ENCODE measurements around the gene PRSS8. TPM values are rescaled to one million over a fixed set of nuclear protein-coding genes. Genes with fewer than 3 reads are reported as not detected.

PRSS8 gene
- total RNA-seq, 1 donor from 2014 or later = 79.1 TPM

GRCh38 chr16:31093132-31093703 is 42.3 kb downstream of the PRSS8 start:
- peaks cover 5% of the 10 kb centered on the region for H3K9me3 Mint-ChIP-seq
- no peak for DNase-seq (ENCODE audit: low spot score in 2 of 2, unreplicated experiment in 2 of 2)
- no peaks in the 10 kb centered on the region for H3K27me3 Mint-ChIP-seq (ENCODE audit: low read depth)
- no peak for TF ChIP-seq CTCF (IDR thresholded peaks at IDR 0.05; ENCODE audit: unreplicated experiment)
- H3K27ac Mint-ChIP-seq = peak overlapping the region; percentile 61
- H3K36me3 Mint-ChIP-seq = peaks cover 2% of the 10 kb centered on the region
- peaks cover 11% of the 10 kb centered on the region for H3K4me1 Mint-ChIP-seq
- peak overlapping the region; percentile 89 for H3K4me3 Mint-ChIP-seq

DNA sequence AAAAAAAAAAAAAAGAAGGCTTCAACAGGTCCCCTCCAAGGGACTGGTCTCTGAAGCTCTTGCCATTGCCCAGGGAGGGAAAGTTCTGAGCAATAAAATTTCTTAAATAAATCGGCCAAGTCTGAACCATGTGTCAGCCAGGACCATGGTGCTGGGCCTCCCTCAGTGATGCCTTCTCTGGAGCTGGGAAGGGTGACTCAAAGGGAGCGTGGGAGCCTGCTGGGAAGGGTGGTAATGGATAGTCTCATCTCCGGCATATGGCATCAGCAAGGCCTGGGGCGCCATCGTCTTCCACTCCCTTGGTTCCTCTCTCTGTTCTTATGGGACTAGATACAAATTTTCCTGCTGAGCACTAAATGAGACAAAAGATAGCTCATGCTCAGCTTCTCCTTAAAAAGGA is 43.2 kb downstream of the PRSS8 start:
- Mint-ChIP-seq H3K4me3 (peak overlapping the region; percentile 37), H3K9me3 (peaks cover 5% of the 10 kb centered on the region), H3K27me3 (ENCODE audit: low read depth) (no peaks in the 10 kb centered on the region), H3K36me3 (peaks cover 2% of the 10 kb centered on the region), H3K27ac (peak overlapping the region; percentile 3), H3K4me1 (peaks cover 11% of the 10 kb centered on the region)
- no peak for DNase-seq (ENCODE audit: low spot score in 2 of 2, unreplicated experiment in 2 of 2)
- no peak for TF ChIP-seq CTCF (IDR thresholded peaks at IDR 0.05; ENCODE audit: unreplicated experiment)

DNA sequence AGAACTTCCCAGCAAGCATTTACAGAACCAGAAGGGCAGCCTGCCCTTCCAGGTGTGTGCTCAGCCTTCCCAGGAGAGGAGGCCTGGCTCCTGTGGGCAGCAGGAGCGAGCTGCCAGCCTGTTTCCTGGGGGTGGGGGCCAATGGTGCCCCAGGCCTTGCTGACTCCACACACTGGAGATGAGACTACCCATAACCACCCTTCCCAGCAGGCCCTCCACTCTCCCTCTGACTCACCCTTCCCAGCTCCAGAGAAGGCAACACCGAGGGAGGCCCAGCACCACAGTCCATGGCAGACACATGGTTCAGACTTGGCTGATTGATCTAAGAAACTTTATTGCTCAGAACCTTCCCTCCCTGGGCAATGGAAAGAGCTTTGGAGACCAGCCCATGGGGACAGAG is 45.0 kb downstream of the PRSS8 start:
- Mint-ChIP-seq H3K4me1 (peaks cover 11% of the 10 kb centered on the region), H3K27ac (no peak overlapping the region), H3K9me3 (peaks cover 2% of the 10 kb centered on the region), H3K36me3 (peaks cover 2% of the 10 kb centered on the region), H3K27me3 (ENCODE audit: low read depth) (no peaks in the 10 kb centered on the region), H3K4me3 (no peak overlapping the region)
- TF ChIP-seq CTCF (IDR thresholded peaks at IDR 0.05; ENCODE audit: unreplicated experiment) = no peak
- no peak for DNase-seq (ENCODE audit: low spot score in 2 of 2, unreplicated experiment in 2 of 2)

DNA sequence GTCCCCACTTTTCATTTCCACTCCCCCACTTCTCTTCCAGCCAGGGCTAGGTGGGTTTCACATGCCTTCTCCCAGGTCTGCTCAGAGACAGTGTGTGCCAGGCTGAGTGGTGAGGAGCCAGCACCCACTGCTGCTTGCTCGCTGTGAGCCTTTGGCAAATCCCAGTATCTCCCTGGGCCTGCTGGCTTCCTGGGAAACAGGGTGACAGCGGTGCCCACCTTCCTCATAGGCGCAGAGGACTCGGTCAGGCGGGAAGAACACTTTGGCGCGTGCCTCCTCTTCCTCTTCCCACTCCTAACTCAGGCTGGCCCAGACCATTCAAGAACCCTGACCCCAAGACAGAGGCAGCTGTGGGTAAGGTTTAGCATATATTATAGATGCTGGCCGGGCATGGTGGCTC is 46.3 kb downstream of the PRSS8 start:
- H3K4me1 Mint-ChIP-seq = peaks cover 8% of the 10 kb centered on the region
- no peaks in the 10 kb centered on the region for H3K27me3 Mint-ChIP-seq (ENCODE audit: low read depth)
- H3K9me3 Mint-ChIP-seq = no peaks in the 10 kb centered on the region
- H3K27ac Mint-ChIP-seq = no peak overlapping the region
- no peak overlapping the region for H3K4me3 Mint-ChIP-seq
- TF ChIP-seq CTCF (IDR thresholded peaks at IDR 0.05; ENCODE audit: unreplicated experiment) = no peak
- H3K36me3 Mint-ChIP-seq = peaks cover 2% of the 10 kb centered on the region
- DNase-seq (ENCODE audit: low spot score in 2 of 2, unreplicated experiment in 2 of 2) = no peak

- Mint-ChIP-seq H3K4me1 (peaks cover 3% of the 10 kb centered on the region), H3K27ac (no peak within 1 kb of the TSS), H3K9me3 (no peaks in the 10 kb centered on the region), H3K36me3 (peaks cover 2% of the 10 kb centered on the region), H3K4me3 (no peak within 1 kb of the TSS), H3K27me3 (ENCODE audit: low read depth) (no peaks in the 10 kb centered on the region)
- TF ChIP-seq CTCF (IDR thresholded peaks at IDR 0.05; ENCODE audit: unreplicated experiment) = no peak
- DNase-seq (ENCODE audit: low spot score in 2 of 2, unreplicated experiment in 2 of 2) = no peak
These were observed 46.9 kb downstream of the PRSS8 start, which contains the start of gene PRSS53 for GRCh38 chr16:31088459-31089183. Gene PRSS53 (minus strand): TSS chr16:31088943. CDS start chr16:31088809, 134 bp downstream.

Data from mesothelial cell of epicardium (in vitro differentiated cells).